Mesendoderm (in vitro differentiated cells): ENCODE measurements around the gene STRIP1.

Source experiments
- DNase-seq: peaks from one replicate; pipeline ENCODE4 v3.0.0; 2013
- H2AK5ac ChIP-seq: 2 replicates; pipeline ENCODE4 v1.6.1; 2013; ENCODE audit warnings: low read length, inconsistent platforms
- H2BK120ac ChIP-seq: 2 replicates; pipeline ENCODE4 v1.6.1; 2013; ENCODE audit warnings: low read depth, mild to moderate bottlenecking, low read length, moderate library complexity, mixed read lengths
- H2BK15ac ChIP-seq: replicated peaks from 2 replicates; pipeline ENCODE4 v1.6.1; 2013; ENCODE audit warnings: low read depth, mild to moderate bottlenecking, moderate library complexity
- H2BK5ac ChIP-seq: 2 replicates; pipeline ENCODE4 v1.6.1; 2013; ENCODE audit warnings: low read length, inconsistent platforms
- H3K18ac ChIP-seq: 2 replicates; pipeline ENCODE4 v1.6.1; 2013; ENCODE audit warnings: mild to moderate bottlenecking, low read length, mixed read lengths
- H3K23ac ChIP-seq: one replicate; pipeline ENCODE4 v1.6.1; 2013; ENCODE audit warnings: low read length
- H3K27ac ChIP-seq: 2 replicates; pipeline ENCODE4 v1.5.1; 2013; ENCODE audit warnings: low read depth, mild to moderate bottlenecking, inconsistent platforms, low read length, moderate library complexity
- H3K27me3 ChIP-seq: 2 replicates; pipeline ENCODE4 v1.6.1; 2013; ENCODE audit warnings: low read length, control low read depth, mild to moderate bottlenecking, inconsistent platforms; ENCODE audit not compliant: insufficient read depth, poor library complexity
- H3K36me3 ChIP-seq: 2 replicates; pipeline ENCODE4 v1.6.1; 2013; ENCODE audit warnings: low read length, inconsistent platforms; ENCODE audit not compliant: control insufficient read depth, insufficient read depth
- H3K4ac ChIP-seq: one replicate; pipeline ENCODE4 v1.6.1; 2013; ENCODE audit warnings: low read depth, mild to moderate bottlenecking, low read length, moderate library complexity
- H3K4me1 ChIP-seq: 2 replicates; pipeline ENCODE4 v1.6.1; 2013; ENCODE audit warnings: low read depth, low read length, inconsistent platforms; ENCODE audit not compliant: control insufficient read depth
- H3K4me2 ChIP-seq: 2 replicates; pipeline ENCODE4 v1.6.1; 2013; ENCODE audit warnings: low read length
- H3K4me3 ChIP-seq: 2 replicates; pipeline ENCODE4 v1.5.1; 2013; ENCODE audit warnings: mild to moderate bottlenecking, low read length
- H3K56ac ChIP-seq: one replicate; pipeline ENCODE4 v1.6.1; 2013; ENCODE audit warnings: low read length
- H3K79me1 ChIP-seq: 2 replicates; pipeline ENCODE4 v1.6.1; 2013; ENCODE audit warnings: low read length, inconsistent platforms
- H3K79me2 ChIP-seq: 2 replicates; pipeline ENCODE4 v1.6.1; 2013; ENCODE audit warnings: mild to moderate bottlenecking, low read length; ENCODE audit not compliant: control insufficient read depth, insufficient read depth
- H3K9ac ChIP-seq: 2 replicates; pipeline ENCODE4 v1.6.1; 2013; ENCODE audit warnings: low read length, inconsistent platforms
- H4K5ac ChIP-seq: one replicate; pipeline ENCODE4 v1.6.1; 2013; ENCODE audit warnings: low read length
- H4K8ac ChIP-seq: one replicate; pipeline ENCODE4 v1.6.1; 2013; ENCODE audit warnings: low read depth, mild to moderate bottlenecking, control low read depth, low read length, moderate library complexity
- WGBS: extraction: QIAGEN DNeasy Blood & Tissue Kit; methylation state at CpG from one replicate; pipeline ENCODE4 v1.1.7; 2013; ENCODE audit warnings: low lambda C conversion rate, missing lambda C conversion rate; ENCODE audit not compliant: insufficient coverage; ENCODE audit errors: extremely low coverage; 5-methylcytosine and 5-hydroxymethylcytosine counted together

Gene STRIP1

DNA sequence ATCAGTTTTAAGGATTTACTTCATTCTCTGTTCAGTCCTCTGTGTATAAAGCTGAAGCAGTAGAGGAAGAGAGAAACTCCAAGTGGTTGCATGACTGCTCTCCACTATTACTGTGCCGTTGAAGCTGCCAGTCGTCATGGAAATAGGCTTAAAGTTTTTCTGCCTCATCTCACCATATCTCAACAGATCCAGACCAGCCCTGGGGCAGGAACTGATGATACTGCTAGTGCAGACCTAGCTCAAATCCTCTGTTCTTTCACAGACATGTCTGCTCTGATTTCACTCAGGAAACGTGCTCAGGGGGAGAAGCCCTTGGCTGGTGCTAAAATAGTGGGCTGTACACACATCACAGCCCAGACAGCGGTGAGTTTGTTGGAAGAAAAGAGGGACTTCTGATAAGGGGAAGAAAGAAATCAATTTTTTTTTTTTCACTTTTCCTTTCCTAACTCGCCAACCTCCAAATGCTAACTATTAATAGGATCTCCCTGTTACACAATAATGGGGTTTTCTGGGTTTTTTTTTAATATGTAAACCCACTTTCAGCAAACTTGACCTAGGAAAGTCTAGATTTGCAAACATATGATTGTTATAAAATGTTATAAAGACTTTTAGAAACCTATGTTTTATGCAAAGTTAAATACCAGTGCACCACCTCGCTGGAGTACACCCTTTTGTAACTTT is 22.2 kb upstream of the STRIP1 start:
- Histone ChIP-seq H2BK120ac (no peak overlapping the region), H3K4me2 (no peak overlapping the region), H3K27me3 (no peaks in the 10 kb centered on the region), H3K4me3 (no peak overlapping the region), H3K79me2 (no peaks in the 10 kb centered on the region), H3K18ac (no peak overlapping the region), H3K27ac (no peak overlapping the region), H2BK15ac (no peak overlapping the region), H2AK5ac (no peak overlapping the region), H3K4me1 (peaks cover 3% of the 10 kb centered on the region), H4K8ac (no peak overlapping the region), H3K56ac (no peak overlapping the region), H3K9ac (no peak overlapping the region), H3K79me1 (peaks cover 4% of the 10 kb centered on the region), H3K36me3 (peaks cover 18% of the 10 kb centered on the region), H2BK5ac (no peak overlapping the region), H3K4ac (no peak overlapping the region), H4K5ac (no peak overlapping the region), H3K23ac (no peak overlapping the region)
- no CpG with 5 or more reads among the region's 6 CpGs for WGBS
- no peak for DNase-seq

- H2AK5ac ChIP-seq: no peak overlapping the region
- no peaks in the 10 kb centered on the region for H3K79me2 ChIP-seq
- WGBS: no CpG with 5 or more reads among the region's 3 CpGs
- no peak overlapping the region for H4K5ac ChIP-seq
- no peak overlapping the region for H3K23ac ChIP-seq
- no peak overlapping the region for H2BK120ac ChIP-seq
- H3K27me3 ChIP-seq: no peaks in the 10 kb centered on the region
- no peaks in the 10 kb centered on the region for H3K4me1 ChIP-seq
- peaks cover 24% of the 10 kb centered on the region for H3K36me3 ChIP-seq
- H3K79me1 ChIP-seq: no peaks in the 10 kb centered on the region
- DNase-seq: no peak
- no peak overlapping the region for H2BK15ac ChIP-seq
- no peak overlapping the region for H3K4ac ChIP-seq
- H3K18ac ChIP-seq: no peak overlapping the region
- no peak overlapping the region for H3K56ac ChIP-seq
- H3K4me2 ChIP-seq: no peak overlapping the region
- no peak overlapping the region for H3K9ac ChIP-seq
- no peak overlapping the region for H3K4me3 ChIP-seq
- no peak overlapping the region for H4K8ac ChIP-seq
- H3K27ac ChIP-seq: no peak overlapping the region
- no peak overlapping the region for H2BK5ac ChIP-seq
Observed at GRCh38 chr1:110017792-110018191, 16.6 kb upstream of the STRIP1 start.

- Histone ChIP-seq H3K4me3 (no peak overlapping the region), H3K27me3 (no peaks in the 10 kb centered on the region), H2AK5ac (no peak overlapping the region), H3K4me1 (no peaks in the 10 kb centered on the region), H3K27ac (no peak overlapping the region), H4K5ac (no peak overlapping the region), H3K4me2 (no peak overlapping the region), H2BK120ac (no peak overlapping the region), H3K9ac (no peak overlapping the region), H3K4ac (no peak overlapping the region), H3K56ac (no peak overlapping the region), H3K23ac (no peak overlapping the region), H3K18ac (no peak overlapping the region), H2BK5ac (no peak overlapping the region), H3K79me1 (no peaks in the 10 kb centered on the region), H4K8ac (no peak overlapping the region), H3K79me2 (no peaks in the 10 kb centered on the region), H2BK15ac (no peak overlapping the region), H3K36me3 (peaks cover 24% of the 10 kb centered on the region)
- no CpG with 5 or more reads among the region's 9 CpGs for WGBS
- DNase-seq: no peak
Observed at GRCh38 chr1:110018396-110018795, 16.0 kb upstream of the STRIP1 start.

- Histone ChIP-seq H4K8ac (no peak overlapping the region), H3K9ac (no peak overlapping the region), H3K56ac (no peak overlapping the region), H3K4me1 (no peaks in the 10 kb centered on the region), H3K79me2 (no peaks in the 10 kb centered on the region), H3K27me3 (no peaks in the 10 kb centered on the region), H3K36me3 (peaks cover 22% of the 10 kb centered on the region), H3K4me2 (no peak overlapping the region), H2BK5ac (no peak overlapping the region), H3K79me1 (no peaks in the 10 kb centered on the region), H2AK5ac (no peak overlapping the region), H4K5ac (no peak overlapping the region), H3K4me3 (no peak overlapping the region), H2BK120ac (no peak overlapping the region), H3K27ac (no peak overlapping the region), H3K23ac (no peak overlapping the region), H3K4ac (no peak overlapping the region), H3K18ac (no peak overlapping the region), H2BK15ac (no peak overlapping the region)
- DNase-seq: no peak
- no CpG with 5 or more reads among the region's 1 CpG for WGBS
Observed at GRCh38 chr1:110019770-110020169, 14.7 kb upstream of the STRIP1 start.

DNA sequence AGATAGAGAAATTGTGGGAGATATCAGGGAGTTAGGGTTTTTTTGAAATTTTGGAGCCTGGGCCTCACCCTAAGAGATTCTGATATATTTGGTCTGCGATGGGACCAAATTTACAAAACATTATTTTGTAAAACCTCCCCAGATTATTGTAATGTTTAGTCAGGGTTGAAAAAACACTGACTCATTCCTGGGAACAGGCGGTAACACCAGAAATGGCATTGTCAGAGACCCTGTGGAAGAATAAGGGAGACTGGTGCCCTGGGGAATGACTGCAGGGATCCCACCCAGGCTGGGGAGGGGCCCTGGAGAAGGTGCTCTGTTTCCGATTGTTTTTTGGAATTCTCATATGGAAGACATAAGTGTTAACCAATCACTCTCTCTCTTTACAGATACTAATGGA is 13.1 kb upstream of the STRIP1 start:
- no peaks in the 10 kb centered on the region for H3K4me1 ChIP-seq
- H3K4me3 ChIP-seq: no peak overlapping the region
- no peak overlapping the region for H4K8ac ChIP-seq
- H3K79me1 ChIP-seq: no peaks in the 10 kb centered on the region
- no peak overlapping the region for H3K23ac ChIP-seq
- no peak overlapping the region for H3K27ac ChIP-seq
- H3K36me3 ChIP-seq: peaks cover 19% of the 10 kb centered on the region
- no peak overlapping the region for H2BK120ac ChIP-seq
- no peaks in the 10 kb centered on the region for H3K79me2 ChIP-seq
- H2AK5ac ChIP-seq: no peak overlapping the region
- no peak overlapping the region for H3K18ac ChIP-seq
- H4K5ac ChIP-seq: no peak overlapping the region
- no peak overlapping the region for H2BK15ac ChIP-seq
- no CpG with 5 or more reads among the region's 3 CpGs for WGBS
- H3K27me3 ChIP-seq: no peaks in the 10 kb centered on the region
- no peak overlapping the region for H3K4me2 ChIP-seq
- H3K9ac ChIP-seq: no peak overlapping the region
- no peak for DNase-seq
- no peak overlapping the region for H3K4ac ChIP-seq
- H2BK5ac ChIP-seq: no peak overlapping the region
- no peak overlapping the region for H3K56ac ChIP-seq

DNA sequence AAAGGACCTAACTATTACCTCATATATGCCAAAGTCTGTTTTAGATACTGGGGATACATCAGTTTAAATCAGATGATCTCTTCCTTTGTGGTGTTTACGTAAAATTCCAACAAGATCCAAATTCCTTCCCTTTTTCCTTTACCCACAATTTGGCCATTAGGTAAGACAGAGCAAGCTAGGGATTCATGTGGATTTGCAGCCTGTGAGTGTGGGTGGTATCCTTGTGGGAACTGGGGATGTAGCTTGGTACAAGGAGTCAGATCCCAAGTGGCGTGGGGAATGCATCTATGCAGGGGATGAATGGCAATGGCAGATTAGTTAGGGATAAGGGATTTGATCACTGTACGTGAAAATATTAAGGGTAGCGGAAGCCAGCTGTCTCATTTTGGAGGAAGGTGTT is 9.8 kb upstream of the STRIP1 start:
- no peak overlapping the region for H3K4ac ChIP-seq
- H2AK5ac ChIP-seq: no peak overlapping the region
- DNase-seq: no peak
- no peak overlapping the region for H4K5ac ChIP-seq
- no peak overlapping the region for H3K27ac ChIP-seq
- H3K36me3 ChIP-seq: peaks cover 7% of the 10 kb centered on the region
- H3K56ac ChIP-seq: no peak overlapping the region
- no peaks in the 10 kb centered on the region for H3K4me1 ChIP-seq
- no peak overlapping the region for H2BK5ac ChIP-seq
- no peak overlapping the region for H3K18ac ChIP-seq
- no peak overlapping the region for H3K4me3 ChIP-seq
- no peak overlapping the region for H4K8ac ChIP-seq
- H3K23ac ChIP-seq: no peak overlapping the region
- no peaks in the 10 kb centered on the region for H3K27me3 ChIP-seq
- H3K79me2 ChIP-seq: no peaks in the 10 kb centered on the region
- no peak overlapping the region for H3K9ac ChIP-seq
- no peaks in the 10 kb centered on the region for H3K79me1 ChIP-seq
- no peak overlapping the region for H2BK15ac ChIP-seq
- WGBS: no CpG with 5 or more reads among the region's 4 CpGs
- H2BK120ac ChIP-seq: no peak overlapping the region
- no peak overlapping the region for H3K4me2 ChIP-seq
